Fibroblast of gingiva (primary cell): ENCODE results near the gene OSGIN1.
A peak's percentile ranks its signal among the peaks of the same experiment; 100 is the strongest.

ENCODE experiments used
- DNase-seq: peaks from one replicate; pipeline ENCODE4 v3.0.0-alpha.2; 2011; ENCODE audit warnings: low read depth

OSGIN1 gene

DNA sequence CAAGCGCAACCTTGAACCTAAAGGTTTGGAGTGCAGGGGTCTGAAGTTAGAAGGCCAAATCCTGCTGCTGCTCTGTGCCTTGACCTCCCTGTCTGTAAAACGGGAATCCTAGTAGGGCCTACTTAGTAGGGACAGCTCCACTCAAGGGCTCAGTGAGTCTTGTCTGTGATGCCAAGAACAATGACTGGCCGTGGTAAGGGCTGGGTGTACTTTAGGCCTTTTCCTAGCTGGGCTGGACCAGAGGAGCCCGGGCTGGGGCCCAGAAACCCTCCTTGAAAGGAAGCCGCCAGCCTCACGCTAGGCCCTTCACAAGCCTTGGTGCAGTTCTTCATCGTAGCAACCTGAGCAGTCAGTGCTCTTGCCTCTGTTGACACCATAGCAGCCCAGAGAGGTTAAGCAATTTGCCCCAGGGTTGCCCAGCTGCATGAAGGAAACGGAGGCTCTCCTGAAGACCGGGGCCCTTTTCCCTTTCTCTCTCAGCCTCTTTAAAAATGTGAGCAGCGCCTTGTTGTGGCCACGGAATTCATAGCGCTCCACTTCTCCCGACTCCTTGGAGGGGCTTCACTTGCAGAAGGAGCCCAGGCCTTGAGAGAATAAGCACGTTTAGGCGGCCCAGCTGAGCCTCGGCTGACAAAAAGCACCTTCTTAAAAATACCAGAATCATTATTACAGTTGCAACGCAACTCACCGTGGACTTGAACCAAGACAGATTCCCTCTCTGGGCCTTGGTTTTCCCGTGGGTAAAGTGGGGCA, 19.4 kb downstream of the OSGIN1 start:
- DNase-seq: no peak

DNA sequence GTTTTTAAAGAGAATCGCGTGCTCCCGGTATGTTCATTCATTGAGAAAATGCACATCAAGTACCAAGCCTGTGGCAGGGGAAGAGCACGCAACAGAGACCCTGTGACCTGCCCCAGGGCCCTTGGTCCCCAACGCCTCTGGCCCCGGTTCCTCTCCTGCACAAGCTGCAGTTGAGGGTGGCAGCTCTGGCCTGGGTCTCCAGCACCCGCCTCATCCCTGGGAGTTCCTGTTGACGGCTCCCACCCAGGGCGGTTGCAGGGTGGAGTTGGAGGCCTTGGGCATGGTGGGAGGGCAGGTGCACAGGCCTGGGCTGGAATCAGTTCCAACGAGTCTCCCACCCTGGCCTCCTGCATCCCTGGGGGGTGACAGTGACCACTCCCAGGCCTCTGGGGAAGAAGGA, 20.0 kb downstream of the OSGIN1 start:
- no peak for DNase-seq

DNA sequence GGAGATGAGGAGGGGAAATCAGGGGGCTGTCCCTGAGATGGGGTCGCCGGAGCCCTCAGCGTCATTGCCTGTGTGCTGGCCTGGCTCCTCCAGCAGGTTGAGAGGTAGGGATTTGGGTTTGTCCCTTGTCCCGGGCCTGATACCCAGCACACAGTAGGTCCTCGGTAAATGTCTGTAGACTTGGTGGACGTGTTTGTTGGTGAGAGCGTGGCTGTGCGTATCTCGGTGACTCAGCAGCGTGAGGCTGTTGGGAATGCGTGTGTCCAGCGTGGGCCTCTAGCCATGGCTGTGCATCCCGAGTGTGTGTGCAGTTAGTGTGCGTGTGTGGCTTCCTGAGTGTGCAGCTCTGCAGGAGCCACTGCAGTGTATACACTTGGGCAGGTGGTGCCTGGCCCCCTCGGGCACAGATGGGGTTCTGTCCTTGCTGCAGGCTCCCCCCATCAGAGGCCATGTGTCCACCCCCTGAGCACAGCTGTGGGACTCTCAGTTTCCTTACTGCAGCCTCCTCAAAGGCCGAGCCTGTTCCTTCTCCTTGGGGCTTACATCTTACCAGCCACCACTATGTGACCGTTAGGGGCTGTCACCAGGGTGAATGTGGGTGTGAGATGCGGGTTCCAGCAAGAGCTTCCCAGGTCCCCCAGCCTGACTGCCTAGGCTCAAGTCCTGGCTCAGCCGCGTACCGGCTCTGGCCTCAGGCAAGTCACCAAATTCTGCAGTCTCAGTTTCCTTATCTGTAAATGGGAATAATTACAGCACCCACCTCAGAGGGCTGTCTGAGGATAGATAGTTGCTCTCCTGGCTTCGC, 20.7 kb downstream of the OSGIN1 start:
- no peak for DNase-seq

DNA sequence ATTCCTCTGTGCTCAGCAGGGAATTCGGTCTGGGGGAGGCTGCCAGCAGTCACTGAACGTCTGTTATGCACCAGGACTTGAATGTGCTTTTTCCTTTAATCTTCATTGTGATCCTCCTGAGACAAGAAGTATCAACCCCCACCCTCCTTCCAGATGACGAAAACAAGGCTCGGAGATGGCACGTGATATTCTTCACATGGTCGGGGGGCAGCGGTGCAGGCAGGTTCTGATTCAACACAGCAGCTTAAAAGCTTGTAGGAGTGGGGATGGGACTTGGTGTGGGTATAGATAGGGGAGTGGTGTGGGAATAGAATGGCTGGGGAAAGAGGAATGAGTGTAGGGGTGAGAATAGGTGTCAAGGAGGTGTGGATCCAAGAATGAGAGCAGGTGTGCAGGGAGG, 21.4 kb downstream of the OSGIN1 start:
- no peak for DNase-seq

DNA sequence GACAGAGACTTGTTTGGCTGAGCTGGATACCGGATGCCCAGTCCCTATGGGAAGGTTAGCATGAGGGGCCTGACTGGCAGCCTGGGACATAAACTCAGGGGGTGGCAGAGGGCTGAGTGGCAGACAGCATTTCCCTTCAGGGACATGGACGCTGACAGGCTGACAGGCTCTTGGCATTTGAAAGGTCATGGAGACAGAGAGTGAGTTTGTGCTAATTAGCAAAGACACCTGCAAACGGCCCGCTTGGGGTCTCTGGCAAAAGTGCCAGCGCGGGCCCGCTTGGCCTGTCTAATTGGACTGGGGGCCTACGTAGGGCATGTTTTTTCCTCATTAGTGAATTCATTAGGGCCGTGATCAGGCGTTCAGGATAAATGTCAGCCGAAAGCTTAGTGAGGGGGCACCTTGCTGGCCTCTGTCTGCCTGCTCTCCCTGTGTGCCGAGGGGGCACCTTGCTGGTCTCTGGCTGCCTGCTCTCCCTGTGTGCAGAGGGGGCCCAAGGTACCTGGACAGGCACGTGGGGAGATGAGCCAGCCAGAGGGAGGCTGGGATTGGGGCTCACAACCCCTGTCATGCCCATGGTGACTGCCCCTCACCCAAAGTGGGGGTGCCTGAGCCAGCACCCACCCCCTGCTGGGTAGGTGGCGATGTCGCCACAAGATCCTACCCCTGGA, 22.7 kb downstream of the OSGIN1 start:
- no peak for DNase-seq

DNA sequence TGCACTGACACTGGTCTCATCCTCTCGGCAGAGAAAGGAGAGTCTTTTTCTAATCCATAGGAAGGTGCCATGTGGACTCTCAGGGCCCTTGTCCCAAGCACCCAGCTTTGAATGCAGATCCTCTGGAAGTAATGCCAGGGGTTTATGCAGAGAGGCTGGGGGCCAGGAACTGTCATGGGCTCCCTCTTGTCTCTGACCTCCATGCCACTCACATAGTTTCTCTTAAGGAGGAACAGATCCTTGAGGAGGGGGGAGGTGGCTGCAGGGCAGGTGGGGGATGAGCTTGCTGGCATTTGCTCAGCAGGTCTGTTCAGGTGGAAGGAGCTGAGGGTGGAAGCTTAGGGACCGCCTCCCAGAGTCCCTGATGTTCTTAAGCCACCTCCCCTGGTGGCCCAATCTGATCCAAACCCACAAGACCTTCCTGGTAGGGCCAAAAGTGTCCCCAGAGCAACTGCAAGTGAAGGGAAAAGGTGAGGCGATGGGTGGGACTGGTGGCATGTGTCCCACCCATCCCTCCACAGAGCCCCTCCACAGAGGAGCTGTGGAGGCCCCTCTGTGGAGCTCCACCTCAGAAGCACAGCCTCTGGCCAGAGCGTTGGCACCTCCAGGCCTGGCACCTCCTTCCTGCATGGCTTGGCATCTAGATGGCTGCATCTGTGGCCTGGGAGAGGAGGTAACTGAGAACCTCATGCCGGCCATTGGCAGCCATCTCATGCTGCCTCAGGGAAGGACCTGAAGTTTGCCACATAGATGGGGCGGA, 24.2 kb downstream of the OSGIN1 start:
- DNase-seq: no peak

DNA sequence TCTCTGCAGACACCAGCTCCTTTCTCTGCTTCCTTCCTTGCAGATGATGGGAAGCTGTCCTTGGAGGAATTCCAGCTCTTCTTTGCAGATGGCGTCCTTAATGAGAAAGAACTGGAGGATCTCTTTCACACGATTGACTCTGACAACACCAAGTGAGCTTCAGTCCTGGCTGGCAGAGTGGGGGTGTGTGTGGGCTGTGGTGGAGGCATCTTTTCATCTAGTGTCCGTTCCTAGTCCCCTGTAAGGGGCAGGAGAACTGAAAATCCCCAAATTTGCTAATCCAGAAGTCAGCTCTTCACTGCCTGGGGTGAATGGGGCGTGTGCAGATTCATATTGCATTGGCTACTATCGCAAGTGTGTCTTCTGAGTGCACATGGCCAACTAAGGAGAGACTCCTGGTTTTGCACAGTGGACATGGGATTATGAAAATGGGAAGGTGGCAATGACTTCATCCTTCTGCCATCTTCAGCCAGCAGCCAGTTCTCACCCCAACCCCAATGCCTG, 25.4 kb downstream of the OSGIN1 start:
- no peak for DNase-seq

DNA sequence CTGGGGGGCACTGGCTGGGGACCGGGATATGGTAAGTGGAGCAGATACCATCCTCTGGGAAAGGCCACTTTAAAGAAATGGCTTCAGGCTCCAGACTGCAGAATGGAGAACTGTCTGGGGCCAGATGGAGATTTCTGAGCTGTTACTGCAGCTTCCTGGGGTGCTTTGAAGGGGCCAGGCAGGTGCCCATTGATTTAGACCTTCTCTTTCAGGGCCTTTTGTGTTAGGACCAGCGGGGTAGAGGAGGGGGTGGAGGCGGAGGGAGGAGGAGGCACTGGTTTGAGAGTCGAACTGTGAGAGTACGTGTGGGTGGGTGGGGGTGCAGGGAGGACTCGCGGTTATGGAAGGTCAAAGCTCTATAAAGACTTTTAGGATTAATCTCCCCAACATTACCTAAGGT, 26.4 kb downstream of the OSGIN1 start:
- DNase-seq: no peak

DNA sequence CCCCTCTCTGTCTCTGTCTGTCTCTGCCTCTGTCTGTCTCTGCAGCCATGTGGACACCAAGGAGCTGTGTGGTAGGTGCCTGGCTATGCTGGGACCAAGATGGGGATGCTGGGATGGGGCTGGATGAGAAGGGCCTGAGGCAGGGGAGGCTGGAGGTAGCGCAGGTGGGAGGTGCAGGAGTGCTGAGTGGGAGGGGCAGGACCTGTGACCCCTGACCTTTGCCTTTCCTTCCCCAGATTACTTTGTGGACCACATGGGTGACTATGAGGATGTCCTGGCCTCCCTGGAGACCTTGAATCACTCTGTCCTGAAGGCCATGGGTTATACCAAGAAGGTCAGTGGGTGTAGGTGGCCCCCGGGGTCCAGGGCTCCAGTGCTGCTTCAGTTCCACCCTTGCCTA, 27.8 kb downstream of the OSGIN1 start:
- DNase-seq: no peak

DNA sequence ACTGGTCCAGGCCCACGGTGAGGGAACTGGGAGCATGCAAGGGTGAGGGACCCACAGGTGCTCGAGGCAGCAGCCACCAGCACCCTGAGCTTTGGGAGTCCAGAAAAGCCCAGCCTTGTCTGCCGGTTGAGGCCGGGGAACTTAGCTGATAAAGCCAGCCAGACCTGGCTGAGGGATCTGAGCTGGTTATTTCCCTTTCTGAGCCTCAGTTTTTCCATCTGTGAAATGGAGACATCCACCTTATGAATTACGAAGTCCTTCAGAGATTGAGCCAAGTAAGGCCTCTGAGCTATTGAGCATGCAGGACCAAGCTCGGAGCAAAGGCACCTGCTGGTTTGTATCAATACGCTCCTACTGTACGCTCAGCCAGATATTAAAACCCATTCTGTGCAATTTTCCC, 28.8 kb downstream of the OSGIN1 start:
- DNase-seq: no peak

DNA sequence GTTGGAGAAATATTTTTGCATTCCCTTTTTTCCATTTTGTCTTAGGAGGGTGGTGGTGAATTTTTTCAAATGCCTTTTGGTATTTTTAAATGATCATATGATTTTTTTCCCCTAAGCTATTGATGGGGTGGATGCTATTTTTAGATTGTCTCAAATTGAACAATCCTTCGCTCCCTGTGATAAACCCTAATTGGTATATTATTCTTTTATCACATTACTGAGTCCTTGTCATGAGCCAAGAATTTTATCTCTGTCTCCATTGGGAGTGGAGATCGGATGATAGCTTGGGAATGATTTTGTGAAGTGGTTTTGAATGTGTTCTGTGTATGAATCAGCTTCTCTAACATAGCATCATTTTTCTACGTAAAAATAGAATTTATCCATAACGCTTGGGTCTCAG, 30.5 kb downstream of the OSGIN1 start:
- no peak for DNase-seq

DNA sequence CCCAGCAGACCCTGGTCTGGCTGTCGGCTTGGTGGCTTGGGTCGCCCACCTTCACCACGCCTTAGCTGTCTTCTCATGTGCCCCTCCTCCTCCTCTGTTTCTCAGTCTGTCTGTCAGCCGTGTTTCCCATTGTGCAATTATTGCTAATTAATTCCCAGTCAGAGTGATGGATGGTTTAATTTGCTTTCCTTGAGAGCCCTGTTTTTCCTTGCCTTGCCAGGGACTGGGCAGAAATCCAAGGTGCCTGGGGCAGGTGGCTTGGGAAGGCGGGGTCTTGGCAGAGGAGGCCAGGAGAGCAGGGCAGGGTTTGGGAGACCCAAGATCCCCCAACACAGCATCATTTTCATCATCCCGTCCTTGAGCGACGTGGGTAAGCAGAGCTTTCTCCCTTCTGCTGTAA, 36.3 kb downstream of the OSGIN1 start:
- no peak for DNase-seq

DNA sequence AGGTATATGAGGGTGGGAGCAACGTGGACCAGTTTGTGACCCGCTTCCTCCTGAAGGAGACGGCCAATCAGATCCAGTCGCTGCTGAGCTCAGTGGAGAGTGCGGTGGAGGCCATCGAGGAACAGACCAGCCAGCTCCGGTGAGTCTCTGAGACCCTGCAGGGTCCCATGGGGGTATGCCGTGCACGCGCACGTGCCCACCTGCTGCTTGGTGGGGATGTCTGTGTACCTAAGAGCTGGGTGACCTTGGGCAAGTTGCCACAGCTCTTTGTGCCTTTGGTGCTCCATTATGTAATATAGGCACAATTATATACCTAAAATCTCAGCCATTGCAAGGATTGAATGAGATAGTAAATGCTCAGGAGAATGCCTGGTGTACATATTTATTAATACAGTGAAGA, 37.5 kb downstream of the OSGIN1 start:
- DNase-seq: no peak

DNA sequence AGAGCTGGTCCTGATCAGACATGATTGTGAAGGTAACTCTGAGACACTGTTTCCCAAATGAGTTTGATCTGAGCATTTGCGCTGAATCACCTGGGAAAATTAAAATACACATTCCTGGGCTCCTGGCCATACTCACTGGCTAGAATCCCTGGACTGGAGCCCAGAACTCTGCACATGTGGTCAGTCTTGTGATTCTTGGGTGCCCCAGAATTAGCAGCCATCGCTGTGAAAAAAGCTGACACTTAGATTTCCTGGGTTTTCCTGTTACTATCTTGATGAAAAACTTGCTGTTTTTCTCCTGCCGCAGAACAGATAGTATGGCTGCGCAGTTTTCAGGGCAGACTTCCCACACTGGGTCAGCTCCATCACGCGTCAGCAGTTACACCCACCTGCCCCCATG, 39.6 kb downstream of the OSGIN1 start:
- DNase-seq: peak; percentile 53

DNA sequence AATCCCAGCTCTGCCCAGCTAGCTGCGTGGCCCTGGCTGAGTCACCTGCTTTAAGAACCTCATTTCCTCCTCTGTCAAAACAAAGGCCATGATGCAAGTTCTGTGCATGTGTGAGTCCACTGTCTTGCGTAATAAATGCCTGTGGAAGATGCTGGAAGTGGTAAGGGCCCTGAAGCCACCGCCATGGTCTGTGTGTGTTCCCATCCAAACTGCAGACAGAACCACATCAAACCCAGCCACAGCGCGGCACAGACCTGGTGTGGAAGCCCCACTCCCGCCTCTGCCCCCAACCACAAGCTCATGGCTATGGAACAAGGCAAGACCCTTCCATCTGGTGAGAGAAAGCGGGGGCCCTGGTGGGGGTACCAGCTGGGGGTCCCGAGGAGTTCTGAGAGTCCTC, 41.0 kb downstream of the OSGIN1 start:
- DNase-seq: peak; percentile 88

DNA sequence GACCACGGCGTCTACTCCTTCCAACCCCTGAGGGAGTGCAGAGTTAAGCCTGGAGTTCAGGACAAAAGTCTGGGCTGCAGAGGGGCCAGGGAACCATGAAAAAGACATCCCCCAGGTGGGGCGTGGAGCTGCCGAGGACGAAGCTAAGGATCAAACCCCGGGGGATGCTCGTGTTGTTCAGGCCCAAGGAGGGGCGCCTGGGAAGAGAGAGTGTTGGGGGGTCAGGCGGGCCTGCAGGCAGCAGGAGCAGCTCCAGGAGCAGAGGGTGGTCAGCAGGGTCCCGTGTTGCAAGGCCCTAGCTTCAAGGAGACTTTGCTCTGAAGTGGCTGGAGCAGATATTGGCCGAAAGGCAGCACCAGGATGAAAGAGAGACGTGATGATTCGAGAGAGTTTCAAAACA, 41.7 kb downstream of the OSGIN1 start:
- DNase-seq: no peak

DNA sequence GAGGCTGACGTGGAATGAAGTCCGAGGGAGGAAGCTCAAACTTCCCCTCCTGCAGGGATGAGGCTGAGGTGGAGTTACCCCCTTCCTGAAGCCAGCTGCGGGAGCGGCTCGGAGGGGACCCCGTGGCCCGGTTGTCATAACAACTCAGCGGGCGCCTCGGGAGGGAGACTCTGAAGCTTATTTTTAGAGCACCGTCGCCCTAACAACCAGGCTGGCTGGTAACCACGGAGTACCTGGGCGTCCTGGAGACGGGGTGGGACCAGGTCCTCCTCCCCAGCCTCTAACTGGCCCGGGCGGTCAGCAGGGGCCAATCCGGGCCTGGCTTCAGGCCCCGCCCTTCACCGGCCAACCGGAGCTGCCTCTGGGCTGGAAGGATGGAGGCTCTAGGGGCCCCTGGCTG, 42.7 kb downstream of the OSGIN1 start:
- no peak for DNase-seq

DNA sequence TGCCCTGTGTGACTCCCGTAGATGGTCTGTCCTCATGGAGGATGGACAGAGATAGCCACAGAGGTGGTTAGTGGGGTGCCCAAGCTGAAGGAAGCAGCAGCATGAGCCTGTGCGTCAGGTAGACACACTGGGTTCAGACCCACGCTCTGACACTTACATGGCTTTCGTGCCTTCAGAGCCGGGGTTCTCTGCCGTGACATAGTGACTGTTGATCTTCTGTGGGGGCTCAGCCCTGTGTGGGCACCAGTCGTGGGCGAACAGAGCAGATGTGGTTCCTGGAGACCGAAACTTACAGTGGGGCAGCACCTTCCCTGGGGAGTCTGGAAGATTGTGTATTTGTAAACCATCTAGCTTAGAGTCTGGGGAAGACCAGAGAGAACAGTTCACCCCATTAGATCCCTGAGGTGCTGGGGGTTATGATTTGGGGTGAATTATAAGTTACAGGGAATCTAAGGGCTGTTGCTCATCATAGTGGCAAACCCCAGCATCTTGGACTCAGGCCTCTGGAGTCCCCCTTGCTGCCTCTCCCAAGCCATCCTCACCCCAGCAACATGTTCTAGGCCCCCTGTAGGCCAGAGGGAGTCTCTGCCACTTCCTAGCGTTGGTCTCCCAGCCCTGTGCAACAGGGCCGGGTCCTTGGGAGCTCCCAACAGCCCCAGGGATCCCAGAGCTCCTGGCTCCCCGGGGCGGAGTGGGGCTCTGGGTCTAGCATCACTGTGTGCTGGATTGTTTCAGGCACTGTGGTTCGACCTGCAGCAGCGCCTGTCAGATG, 43.6 kb downstream of the OSGIN1 start:
- no peak for DNase-seq

DNA sequence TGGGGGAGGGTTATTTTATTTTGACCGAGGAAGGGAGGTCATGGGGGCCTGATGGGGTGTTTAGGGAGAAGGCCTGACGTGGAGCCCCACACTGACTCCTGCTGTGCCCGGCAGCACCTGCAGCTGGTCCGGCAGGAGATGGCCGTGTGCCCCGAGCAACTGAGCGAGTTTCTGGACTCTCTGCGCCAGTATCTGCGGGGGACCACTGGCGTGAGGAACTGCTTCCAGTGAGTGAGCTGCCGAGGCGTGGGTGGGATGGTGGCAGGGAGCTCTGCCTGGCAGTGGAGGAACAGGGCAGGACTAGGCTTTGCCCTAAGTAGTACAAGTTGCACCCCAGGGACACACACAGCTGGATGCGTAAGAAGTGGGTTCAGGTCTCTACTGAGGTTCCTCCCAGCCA, 45.1 kb downstream of the OSGIN1 start:
- no peak for DNase-seq

DNA sequence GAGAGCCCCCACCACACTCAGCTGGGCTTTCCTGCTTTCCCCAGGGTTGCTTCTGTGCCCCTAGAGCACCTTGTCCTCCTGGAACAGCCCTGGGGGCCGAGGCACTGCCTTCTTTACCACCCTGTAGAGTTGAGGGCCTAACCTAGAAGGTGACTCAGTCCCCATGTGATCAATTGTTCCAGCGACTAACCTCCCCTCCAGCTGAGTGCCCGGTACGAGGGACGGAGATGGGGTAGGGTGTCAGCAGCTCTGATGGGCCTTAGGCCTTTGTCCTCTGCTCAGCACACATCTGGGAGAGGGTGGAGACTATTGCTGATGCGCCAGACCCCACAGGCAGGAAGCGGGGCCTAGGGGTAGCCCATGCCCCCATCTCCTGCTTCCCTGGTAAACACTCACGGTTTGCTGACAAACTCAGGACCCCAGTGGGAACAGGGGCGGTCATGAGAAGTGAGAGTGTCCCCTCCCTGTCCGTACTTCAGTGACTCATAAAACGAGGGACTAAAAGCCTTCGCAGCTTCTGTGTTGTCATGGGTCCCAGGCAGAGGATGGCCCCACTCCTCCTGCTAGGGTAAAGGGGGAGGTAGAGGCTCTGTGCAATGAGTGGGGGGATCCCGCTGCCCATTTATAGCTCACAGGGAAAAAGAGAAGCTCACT, 48.1 kb downstream of the OSGIN1 start:
- DNase-seq: no peak

DNA sequence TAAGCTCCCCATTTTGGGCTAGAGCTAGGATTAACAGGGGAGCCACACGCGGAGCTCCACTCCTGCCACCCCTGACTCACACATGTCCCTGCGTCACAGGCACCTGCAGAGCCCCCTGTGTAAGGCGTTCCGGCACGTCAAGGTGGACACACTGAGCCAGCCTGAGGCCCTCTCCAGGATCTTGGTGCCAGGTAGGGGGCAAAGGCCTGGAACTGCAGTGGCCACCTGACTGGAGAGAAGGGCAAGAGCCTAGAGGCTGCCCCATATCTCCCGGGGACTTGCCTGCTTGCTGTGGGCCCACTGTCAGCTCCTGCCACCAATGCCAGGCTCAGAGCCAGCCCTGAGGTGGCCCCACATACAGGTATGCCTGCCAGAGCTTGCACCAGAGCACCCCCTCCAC, 48.7 kb downstream of the OSGIN1 start:
- DNase-seq: no peak
